Measurements from ENCODE around the gene XG.
"Not testable (repeated sequence)": the region's sequence is repeated elsewhere in the genome, so short reads cannot be mapped to it uniquely, and the experiment has no call there.

The XG gene

GRCh38 chrX:2751874-2752300, at the start of gene XG:
XG (plus strand) TSS chrX:2752040; CDS start chrX:2752275, 235 bp downstream.
- DNase-seq: not testable (repeated sequence)

- no peak for DNase-seq
Observed at GRCh38 chrX:2703991-2704369, 47.9 kb upstream of the XG start.

- no peak for DNase-seq
Observed at GRCh38 chrX:2705046-2705832, 46.6 kb upstream of the XG start.

- DNase-seq: peak; percentile 96
Observed at GRCh38 chrX:2707334-2707760, 44.5 kb upstream of the XG start.

GRCh38 chrX:2708021-2708420, 43.8 kb upstream of the XG start:
- DNase-seq: no peak

GRCh38 chrX:2708592-2709188, 43.1 kb upstream of the XG start:
- peak; percentile 59 for DNase-seq

- DNase-seq: no peak
Observed at GRCh38 chrX:2709556-2709955, 42.3 kb upstream of the XG start.

DNA sequence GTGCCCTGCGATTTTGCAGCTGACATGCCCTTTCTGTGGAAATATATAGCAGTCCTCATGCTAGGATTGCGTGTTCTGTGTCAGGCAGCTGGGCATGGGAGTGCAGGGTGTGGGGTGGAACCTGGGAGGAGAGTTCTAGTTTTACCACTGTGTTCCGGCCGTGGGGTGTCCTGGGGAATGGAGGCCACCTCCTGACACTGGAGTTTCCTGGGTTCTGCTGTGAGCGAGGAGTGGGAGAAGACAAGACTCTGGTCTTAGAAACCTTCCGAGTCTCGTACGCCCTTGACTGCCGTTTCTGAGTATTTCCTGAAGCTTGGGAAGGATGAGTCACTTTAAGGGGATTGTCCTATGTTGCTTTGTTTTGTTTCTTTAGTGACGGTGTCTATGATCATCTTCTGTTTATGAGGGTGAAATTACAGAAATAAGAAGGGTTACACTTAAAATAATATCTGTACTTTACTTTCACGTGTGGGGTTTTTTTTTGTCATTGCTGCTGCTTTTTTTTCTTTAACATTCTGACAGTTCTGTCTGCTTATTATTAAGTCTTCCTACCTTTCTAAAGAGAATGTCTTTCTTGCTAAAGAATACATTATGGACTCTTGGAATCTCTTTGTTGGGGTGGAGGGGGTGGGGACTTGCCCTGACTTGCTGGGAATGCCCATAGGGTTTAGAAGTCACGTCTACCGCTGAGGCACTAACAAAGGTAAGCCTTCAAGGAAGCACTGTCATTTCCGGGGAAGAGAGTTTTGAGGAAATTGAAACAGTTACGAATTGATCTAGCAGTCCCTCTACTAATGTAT, 41.6 kb upstream of the XG start:
- peak; percentile 56 for DNase-seq

GRCh38 chrX:2711441-2711840, 40.4 kb upstream of the XG start:
- no peak for DNase-seq

- no peak for DNase-seq
Observed at GRCh38 chrX:2712428-2712827, 39.4 kb upstream of the XG start.

GRCh38 chrX:2712890-2713840, 38.7 kb upstream of the XG start:
- no peak for DNase-seq

DNA sequence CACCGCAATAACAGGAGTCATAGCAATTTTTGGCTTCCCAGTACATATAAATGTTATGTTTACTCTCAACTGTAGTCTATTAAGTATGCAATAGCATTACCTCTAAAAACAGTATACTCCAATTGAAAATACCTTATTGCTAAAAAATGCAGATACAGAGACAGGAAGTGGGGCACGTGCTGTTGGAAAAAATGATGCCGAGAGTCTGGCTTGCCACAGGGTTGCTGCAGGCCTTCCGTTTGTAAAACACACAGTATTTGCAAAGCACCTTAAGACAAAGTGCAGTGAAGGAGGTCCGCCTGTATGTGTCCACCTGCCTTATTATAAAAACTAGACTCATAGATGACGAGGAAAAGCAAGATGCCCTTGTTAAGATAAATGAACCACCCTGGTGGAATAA, 37.3 kb upstream of the XG start:
- DNase-seq: no peak

DNA sequence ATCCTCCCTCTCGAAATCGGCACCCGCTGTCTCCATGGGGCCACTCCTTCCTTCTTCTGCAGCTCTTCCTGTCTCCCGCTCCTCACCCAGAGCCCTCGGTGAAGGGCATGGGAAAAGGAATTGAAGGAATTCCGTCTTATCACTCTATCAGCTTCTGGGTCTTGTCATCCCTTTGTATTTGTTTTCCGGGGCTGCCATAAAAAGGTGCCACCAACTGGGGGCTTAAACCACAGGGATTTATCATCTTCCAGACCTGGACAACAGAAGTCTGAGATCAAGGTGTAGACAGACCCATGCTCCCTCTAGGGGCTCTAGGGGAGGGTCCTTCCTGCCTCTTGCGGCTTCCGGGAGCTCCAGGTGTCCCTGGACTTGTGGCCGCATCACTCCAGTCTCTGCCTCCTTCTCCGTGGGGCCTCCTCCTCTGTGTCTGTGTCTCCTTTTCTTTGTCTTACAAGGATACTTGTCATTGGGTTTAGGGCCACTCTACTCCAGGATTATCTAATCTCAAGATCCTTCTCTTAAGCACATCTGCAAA, 36.7 kb upstream of the XG start:
- no peak for DNase-seq

DNA sequence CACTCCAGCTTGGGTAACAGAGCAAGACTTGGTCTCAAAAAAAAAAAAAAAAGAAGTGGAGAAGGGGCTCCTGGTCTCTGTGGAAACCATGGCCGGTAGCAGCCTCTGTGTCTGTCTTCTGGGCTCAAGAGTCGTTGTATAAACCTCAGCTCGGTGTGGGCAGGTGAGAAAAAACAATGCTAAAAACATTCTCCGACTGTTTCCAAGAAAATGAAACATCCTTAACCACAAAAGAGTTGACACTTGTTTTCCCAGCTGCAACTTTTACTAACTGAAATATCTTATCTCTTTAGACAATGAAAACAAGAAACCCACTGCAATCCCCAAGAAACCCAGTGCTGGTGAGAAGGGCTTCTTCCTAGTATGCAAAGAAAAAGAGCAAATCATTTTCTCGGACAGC, 34.5 kb upstream of the XG start:
- no peak for DNase-seq

DNA sequence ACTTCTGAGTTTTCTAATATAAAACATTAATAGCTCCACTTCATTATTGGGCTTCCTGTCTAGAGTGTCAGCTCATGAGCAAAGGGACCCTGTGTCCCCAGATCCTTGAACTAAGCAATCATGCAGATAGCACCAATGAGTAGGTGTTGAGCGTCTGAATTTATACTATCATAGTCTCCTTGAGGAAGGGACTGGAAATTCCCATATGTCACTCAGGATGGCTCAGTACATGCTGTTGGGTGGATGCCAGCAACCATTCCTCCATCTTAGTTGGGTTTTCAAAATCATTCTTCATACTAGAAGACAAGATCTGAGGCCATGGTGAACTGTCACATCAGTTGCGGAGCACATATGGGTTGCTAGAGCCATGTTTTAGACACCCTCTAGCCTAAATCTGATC, 33.0 kb upstream of the XG start:
- no peak for DNase-seq

DNA sequence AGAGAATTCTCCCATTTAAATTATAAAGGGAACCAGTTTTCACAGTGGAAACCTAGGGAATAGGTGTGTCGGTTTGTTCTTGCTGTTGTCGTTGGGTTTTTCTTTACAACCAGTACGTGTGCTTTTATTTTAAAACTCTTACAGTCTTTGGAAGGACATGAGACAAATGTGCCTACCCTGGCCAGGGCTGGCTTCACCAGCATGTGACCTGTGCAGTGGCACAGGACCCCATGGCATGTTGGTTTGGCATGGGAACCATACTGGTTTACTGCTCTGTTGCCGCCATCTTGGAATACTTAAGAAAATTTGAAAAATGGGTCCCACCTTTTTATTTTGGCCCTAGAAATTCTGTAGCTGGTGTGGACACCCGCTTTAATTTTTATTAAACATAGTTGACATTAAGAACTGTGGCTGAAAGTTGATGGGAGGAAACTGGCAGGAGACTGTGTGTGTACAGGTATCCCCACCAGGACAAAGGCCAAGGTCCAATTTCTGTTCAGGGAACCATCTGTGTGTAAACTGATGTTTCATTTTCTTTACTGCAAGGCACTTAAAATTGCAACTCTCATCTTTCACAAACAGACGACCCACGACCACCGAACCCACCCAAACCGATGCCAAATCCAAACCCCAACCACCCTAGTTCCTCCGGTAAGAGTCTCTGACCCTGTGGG, 31.9 kb upstream of the XG start:
- no peak for DNase-seq

GRCh38 chrX:2723286-2723879, 28.5 kb upstream of the XG start:
- DNase-seq: no peak

DNA sequence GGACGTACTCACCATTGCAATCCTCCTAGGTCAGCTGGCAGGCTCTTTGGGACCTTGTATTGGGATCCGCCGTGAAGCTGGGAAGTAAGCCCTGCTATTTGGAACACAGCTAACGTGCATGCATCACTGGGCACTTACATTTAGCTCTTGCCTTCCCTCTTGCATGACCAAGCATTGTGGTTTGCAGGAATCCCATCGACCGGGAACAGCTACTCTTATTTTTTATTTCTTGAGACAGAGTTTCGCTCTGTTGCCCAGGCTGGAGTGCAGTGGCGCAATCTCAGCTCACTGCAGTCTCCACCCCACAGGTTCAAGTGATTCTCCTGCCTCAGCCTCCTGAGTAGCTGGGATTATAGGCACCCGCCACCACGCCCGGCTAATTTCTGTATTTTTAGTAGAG, 24.6 kb upstream of the XG start:
- not testable (repeated sequence) for DNase-seq

DNA sequence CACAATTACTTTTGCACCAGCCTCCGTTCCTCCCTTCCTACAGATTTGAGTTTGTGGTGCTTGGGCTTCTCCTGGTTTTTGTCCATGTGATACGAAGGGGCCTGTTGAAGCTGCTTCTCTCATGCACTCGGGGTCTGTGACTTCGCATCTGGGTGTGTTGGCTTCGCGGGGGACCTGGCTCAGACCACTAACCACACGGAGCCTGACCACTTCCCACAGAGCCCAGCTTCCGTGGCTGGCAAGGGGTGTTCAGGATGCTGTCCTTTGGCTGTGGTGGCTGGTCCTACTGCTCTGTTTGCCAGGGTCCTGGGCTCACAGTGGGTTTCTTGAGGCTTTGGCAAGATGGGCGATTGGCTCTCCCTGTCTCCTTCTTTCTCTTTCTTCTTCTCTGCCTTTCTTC, 19.8 kb upstream of the XG start:
- peak; percentile 76 for DNase-seq

GRCh38 chrX:2732649-2733048, 19.2 kb upstream of the XG start:
- DNase-seq: no peak

DNA sequence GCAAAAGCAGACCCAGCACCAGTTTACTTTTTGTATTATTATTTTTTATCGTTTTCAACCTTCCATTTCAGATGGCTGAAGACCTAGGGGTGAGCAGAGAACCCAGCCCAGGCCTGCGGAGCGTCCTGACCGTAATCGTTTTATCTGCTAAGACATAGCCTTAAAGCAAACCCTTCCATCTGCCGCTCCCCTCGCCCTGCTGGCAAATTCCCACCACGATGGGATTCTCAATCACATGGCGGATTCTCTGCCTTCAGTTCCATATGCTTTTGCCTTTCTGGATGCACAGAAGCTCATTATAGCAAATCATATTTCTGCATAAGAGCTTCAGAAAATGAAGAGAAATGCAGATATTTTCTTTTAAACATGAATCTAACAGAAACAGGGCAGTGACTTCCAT, 18.6 kb upstream of the XG start:
- no peak for DNase-seq

Data from hematopoietic multipotent progenitor cell treated with erythropoietin and hydrocortisone succinate and interleukin-3 and kit ligand, for 4 days (in vitro differentiated cells).